Stimulated activated CD4-positive, alpha-beta T cell treated with anti-CD3 and anti-CD28 coated beads, Interleukin-15, amount 100 ng/mL, for 24 hours (primary cell): Measurements from ENCODE around the gene NFE2.
"Not testable (repeated sequence)": the region's sequence is repeated elsewhere in the genome, so short reads cannot be mapped to it uniquely, and the experiment has no call there.

ENCODE experiments used
- DNase-seq: peaks from one replicate; pipeline ENCODE4 v3.0.0-alpha.2; 2020

Gene NFE2

DNA sequence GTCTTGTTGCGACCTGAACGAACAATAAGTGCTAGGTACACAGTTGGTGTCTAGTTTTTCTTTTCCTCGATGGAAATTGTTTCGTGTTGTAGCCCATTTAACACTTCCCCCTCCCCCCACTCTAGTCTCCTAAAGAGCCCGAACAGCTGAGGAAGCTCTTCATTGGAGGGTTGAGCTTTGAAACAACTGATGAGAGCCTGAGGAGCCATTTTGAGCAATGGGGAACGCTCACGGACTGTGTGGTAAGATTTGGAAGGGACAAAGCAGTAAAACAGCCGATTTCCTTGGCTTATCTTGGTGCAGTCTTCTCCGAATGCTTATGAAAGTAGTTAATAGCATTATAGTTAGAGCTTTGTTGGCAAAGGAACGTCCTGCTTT, 19.6 kb downstream of the NFE2 start:
- DNase-seq: not testable (repeated sequence)

DNA sequence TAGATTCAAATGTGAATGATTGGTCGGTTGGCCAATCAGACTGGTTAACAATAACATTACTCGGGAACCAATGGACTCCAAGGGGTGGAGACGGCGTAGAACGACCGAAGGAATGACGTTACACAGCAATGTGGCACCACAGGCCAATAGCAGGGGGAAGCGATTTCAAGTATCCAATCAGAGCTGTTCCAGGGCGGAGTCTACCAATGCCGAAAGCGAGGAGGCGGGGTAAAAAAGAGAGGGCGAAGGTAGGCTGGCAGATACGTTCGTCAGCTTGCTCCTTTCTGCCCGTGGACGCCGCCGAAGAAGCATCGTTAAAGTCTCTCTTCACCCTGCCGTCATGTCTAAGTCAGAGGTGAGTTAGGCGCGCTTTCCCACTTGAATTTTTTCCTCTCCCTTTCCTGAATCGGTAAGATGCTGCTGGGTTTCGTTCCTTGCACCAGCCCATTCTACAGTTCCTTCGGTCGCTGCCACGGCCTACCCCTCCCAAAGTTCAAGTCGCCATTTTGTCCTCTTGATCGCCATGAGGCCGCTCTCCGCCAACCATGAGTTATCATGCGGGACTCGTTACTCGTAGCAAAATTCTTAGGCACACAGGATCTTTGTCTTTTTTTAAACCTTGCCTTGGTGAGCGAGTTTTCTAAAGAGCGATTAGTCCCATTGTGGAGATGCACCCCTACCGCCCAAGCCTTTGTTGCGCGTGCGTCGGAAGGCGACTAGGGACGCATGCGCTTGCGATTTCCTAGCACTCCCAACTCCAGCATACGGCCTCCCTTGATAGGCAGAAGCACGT, 20.2 kb downstream of the NFE2 start, which contains the start of gene HNRNPA1:
TSS of gene HNRNPA1 (plus strand) at position 259 of the 793 bp plus-strand sequence. CDS start at position 341, 82 bp downstream.
- peak; percentile 94 for DNase-seq

DNA sequence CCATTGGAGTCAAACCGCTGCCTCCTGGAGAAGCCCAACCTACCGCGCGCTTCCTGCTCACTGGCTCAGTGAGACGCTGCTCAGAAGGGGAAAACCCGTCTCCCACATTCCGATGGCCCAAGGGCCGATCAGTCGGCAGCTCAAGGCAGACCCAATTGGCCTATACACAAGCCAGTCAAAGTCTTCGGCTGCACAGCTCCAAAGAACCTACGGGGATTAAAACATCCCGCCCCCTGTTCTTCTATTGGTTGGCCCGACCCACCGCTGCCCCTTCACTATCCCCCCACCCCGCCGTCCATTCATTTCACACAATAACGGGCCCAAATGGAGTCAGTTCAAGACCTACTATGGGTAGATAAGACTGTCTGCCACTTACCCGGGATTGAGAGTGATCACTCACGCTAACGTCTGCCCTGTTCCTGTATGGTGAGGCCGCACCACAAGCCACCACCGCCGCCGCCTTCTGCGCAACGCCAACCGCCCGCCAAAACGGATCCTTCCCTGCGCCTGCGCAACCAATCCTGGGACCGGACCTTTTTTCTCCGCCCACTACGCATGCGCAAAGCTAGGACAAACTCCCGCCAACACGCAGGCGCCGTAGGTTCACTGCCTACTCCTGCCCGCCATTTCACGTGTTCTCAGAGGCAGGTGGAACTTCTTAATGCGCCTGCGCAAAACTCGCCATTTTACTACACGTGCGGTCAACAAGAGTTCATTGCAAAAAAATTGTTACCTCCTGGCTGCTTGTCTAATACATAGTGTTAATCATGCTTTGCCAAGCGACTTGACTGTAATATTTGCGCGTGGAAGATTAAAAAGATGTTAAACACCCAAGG, 21.0 kb downstream of the NFE2 start, which contains the start of gene CBX5:
TSS of gene CBX5 (minus strand) at position 491 of the 836 bp plus-strand sequence. CDS start 22,472 bp downstream, outside the sequence.
- DNase-seq: peak; percentile 99

DNA sequence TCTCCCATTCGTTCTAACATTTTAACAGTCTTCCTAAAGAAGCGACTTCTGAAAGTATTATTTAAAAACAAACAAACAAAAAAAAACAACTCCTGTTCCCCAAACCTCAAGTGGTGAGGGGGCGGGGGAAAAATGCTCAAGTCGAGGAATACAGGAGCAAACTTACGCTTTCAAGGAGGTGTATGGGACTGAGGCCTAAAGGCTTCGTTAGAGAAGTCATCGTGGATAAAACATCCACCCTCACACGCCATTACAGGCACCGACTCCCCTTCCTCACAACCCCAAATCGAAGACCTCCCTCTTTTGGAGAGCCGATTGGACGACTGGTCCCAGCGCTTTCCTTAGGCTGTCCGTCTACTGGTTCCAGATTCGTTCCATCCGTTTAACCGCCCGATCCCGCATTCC, 21.6 kb downstream of the NFE2 start:
- DNase-seq: no peak

DNA sequence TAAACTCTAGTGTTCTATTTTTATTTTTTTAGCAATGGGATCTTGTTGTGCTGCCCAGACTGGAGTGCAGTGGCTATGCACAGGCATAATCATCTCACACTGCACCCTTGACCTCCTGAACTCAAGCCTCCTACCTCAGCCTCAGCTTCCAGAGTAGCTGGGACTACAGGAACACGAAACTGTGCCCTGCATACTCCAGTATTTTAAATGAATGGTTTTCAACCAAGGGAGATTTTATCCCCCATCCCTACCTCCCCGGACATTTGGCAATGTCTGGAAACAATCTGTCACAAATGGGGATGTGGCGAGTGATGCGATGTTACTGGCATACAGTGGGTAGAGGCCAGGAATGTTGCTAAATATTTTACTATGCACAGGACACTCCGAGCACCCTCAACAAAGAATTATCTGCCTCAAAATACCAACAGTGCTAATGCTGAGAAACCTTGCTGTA, 23.0 kb downstream of the NFE2 start:
- DNase-seq: peak; percentile 23

DNA sequence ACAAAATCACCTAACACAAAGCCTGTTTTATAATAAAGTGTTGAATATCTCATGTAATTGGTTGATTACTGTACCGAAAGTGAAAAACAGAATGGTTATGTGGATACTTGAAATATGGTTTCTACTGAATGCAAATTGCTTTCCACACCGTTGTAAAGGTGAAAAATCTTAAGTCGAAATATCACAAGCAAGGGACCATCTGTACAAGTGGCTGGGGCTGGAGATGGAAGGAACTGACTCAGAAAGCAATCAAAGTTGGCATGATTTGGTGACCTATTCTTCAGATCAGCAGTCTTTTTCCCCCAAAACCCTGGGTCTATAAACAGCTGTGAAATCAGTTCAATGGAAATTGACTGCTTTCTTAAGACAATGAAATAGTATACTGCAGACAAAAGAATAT, 24.4 kb downstream of the NFE2 start:
- DNase-seq: no peak

DNA sequence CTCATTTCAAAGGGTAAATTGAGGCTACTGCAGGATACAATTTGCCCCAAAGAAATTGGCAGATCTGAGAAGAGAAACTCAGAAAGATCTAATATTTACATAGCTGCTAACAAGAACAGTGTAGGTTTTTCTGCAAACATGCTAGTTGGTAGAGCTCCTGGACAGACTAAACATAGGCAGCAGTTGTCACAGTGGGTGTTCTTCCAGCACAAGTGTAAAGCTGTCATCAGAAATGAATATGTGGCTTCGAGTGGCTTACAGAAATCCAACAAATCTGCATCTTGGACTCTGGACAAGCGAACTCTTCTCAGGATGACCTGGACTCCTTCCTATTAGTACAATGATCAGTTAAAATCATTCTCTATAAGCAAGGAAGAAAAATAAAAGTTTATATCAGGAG, 26.8 kb downstream of the NFE2 start:
- DNase-seq: no peak

DNA sequence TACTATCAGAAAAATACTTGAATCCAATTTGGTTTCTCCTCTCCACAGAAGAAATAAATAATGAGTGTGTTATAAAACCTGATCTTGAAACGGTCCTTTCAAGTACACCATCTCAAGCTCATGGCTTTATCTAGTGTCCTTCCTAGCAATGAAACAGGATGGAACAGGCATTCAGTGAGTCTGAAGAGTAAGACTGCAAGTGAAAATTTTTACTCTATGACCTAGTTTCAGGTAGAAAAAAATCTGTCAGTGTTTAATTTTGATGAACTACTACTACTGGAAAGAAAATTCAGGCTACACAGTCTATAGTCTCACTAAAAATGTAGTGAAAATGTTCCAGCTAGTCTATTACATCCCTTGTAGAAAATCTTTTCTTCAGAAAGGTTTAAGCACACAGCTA, 28.6 kb downstream of the NFE2 start:
- DNase-seq: no peak

DNA sequence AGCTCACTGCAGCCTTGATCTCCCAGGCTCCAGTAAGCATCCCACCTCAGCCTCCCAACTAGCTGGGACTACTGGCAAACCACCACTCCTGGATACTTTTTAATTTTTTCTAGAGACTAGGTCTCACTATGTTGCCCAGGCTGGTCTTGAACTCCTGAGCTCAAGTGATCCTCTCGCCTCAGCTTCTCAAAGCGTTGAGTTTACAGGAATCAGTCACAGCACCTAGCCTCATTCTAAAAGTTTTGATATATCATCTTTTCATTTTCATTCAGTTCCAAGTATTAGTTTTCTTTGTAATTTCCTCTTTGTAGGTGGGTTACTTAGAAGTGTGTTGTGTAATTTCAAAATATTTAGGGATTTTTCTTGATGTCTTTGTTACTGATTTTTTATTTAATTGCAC, 30.5 kb downstream of the NFE2 start:
- no peak for DNase-seq

DNA sequence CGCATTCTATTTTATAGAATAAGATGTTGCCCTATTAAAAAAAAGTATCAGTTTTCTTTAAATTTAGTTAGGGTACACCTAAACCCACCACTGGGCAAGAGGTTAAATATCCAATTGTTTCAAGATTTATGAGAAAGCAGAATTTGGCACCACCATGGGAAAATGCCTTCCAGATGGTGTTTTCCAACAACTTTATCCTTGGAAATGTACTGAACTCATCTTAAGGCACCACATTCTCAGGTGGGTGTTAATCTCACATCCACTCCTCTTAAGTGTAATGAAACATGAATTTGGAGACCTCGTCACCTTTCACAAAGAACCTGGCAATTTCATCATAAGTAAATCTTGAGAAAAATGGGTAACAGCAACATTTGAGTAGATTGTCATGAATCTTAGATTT, 34.0 kb downstream of the NFE2 start:
- no peak for DNase-seq

DNA sequence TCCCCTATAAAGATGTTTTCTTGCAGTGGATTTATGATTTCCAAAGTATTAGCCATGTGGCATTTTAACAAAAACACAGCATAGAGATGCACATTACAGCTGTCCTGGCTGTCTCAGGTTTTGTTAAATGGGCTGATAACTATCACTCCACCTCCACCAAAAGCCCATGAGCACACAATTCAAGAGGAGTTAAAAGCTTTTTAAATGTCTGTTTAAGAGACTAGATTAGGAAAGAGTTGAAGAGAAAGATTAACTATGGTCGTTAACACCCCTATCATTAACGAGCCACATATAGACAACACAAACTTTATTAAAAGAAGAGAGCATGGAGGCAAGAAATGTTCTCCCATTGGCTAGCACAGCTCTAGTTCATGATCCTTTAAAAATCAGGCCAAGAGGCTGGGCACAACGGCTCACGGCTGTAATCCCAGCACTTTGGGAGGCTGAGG, 35.4 kb downstream of the NFE2 start:
- no peak for DNase-seq

DNA sequence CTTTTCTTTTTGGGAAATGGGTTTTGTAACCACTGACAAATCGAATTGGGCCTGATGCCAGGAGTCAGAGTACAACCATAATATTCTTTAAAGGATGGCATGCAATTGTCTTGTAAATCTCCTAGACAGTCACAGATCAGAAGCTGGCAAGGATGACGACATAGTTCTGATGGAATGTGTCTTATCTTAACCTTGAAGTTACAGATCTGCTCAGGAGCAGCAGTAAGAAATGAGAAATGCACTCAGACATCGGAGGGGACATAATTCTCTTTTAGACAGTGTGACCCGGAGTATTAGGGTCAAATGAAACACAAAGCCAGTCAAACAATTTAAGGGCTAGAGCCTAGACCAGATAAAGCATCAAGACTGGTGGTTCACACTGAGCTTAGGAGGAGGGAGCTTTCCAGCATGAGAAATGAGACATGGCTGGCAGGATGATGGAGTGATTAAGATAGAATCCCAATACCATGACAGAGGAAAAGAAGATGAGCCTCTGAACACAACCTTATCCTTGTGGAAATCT, 38.4 kb downstream of the NFE2 start:
- no peak for DNase-seq

DNA sequence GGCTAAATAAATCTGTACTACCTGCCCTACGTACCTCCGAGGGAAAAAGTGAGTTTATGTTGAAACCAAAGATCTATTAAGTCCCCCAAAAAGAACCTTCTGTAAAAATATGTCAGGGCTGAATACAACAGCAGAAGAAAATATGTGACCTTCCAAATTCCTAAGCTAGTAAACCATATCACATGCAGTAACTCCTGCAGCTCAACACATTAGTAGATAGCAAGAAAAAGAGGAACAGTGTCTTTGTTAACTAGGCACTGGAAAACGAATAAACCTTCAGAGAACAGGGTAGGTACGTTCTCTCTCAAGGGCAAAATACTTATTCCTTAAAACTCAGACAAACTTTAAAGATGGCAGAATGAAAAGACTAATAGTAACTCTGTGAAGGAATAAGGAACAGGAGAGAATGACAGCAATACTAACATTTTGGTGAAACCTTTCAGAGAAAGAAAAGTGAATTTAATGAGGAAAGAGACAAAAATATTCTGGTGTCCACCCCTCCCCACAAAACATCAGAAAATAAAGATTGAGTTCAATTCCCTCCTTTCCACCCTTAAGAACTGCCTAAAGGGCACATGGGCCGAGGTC, 38.9 kb downstream of the NFE2 start:
- DNase-seq: no peak

DNA sequence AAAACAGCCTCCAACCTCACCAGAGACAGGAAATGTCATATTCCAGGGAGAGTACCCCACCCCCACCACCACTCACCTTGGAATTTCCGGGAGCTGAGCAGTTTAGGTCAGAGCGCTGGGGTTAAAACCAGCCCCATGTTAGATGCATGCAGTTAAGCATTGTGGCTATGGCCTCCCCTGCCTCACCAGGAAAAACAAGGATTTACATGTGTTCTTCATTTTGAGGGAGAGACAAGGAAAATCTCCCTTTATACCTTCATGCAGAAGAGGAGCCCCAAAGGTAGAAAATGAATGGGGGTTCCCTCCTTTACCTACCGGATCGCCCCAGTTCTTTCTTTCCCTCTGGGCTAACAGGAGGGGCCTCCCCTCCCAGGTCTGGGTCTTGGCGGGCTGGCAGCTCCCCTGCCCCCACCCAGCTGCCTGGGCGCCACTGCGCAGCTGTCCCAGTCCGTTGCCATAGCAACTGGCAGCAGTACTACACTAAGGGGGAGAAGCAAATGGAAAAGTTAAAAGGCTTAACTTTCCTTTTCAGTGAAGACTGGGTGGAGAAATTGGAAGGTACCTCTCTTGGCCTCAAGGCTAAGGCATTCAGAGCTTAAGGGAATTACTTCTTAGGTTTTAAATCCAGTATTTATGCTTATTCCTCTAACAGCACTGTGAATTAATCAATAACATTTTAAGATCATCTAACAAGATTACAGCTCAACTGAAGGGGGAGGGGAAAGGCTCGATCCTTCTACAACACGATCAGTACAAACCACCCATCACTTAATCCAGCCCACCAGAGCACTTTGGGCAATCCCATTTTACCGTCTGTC, 41.4 kb downstream of the NFE2 start:
- peak; percentile 61 for DNase-seq

DNA sequence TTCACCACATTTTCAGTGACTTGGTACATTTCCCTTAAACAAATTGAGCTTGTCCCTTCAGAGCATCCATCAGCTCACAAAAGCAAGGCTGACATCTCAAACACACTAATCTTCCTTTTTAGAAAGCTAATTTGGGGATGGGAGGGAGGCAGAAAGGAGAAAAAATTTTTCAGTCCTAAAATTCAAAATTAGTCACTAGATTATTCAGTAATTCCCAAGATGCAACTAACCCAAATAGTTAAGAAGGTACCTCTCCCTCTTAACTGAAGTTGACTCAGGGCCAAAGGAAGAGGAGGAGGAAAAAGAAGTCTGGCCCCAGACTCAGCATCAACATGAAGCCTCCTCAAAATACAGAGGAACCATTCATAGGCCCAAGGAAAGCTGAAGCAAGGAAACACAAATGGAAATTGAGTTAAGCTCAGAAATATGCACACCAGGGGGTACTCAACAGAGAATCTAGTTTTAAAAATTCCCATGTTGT, 42.6 kb downstream of the NFE2 start:
- DNase-seq: no peak

DNA sequence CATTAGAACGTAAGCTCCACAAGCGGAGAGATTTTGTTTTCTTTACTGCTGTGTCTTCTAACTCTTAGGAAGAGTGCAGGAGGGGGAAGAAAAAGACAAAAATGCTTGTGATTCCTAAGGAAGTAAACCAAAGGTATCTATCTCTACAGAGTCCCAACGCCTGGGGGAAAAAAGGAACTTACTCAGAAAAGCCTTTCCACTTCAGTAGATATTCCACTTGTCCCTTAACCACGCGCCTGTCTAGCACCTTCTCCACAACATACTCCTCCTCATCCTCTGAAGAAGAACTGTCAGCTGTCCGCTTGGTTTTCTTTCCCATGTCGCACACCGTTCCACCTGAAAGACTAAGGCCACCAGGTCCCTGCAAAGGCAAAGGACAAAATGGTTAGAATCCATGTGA, 43.5 kb downstream of the NFE2 start:
- DNase-seq: no peak

DNA sequence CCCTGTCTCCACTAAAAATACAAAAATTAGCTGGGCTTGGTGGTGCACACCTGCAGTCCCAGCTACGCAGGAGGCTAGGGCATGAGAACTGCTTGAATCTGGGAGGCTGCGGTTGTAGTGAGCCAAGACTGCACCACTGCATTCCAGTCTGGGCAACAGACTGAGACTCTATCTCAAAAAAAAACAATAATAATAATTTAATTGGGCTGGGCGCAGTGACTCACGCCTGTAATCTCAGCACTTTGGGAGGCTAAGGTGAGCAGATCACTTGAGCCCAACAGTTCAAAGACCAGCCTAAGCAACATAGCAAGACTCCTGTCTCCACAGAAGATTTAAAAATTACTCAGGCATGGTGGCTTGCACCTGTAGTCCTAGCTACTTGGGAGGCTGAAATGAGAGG, 47.6 kb downstream of the NFE2 start:
- no peak for DNase-seq

DNA sequence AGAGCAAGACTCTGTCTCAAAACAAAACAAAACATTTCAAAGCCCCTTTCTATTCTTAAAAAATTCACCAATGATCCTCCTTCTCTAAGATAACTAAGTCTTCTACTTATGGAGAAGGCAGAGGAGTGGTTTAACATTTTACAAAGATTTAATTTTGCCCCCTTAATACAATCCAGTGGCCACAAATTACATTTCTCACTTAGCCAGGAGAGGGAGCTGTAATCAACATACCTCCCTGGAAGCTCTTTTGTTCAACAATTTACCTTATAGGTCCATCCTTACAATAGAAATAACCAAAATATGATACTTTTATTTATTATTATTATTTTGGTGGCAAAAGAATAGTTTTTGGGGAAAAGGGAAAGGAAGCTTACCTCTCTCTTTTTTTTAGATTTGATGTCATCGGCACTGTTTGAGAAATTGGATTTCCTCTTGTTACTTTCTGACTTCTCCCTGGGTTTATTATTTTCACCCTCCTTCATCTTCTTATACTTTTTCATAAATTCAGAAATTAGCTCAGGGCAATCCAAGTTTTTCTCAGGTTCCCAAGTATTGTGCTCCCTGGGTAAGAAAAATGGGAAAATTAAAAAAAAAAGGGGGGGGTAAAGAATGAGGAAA, 49.0 kb downstream of the NFE2 start:
- DNase-seq: no peak

DNA sequence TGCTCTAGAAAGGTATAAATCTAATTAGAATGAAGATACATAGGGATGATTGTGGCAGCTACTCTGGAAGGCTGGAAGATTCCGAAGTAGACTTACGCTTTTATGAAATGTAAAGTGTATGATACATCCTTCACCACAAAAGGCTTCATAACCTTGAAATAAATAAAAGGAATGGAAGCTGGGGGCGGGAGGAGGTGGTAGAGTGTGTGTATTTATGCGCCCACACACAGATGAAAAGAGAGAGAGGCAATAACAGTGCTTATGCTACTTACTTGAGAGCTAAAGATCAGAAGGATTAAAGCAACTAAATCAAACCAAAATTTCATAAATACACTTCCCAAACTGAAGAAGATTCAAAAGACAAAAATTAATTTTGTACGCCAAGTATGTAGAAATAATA, 51.3 kb downstream of the NFE2 start:
- DNase-seq: no peak

DNA sequence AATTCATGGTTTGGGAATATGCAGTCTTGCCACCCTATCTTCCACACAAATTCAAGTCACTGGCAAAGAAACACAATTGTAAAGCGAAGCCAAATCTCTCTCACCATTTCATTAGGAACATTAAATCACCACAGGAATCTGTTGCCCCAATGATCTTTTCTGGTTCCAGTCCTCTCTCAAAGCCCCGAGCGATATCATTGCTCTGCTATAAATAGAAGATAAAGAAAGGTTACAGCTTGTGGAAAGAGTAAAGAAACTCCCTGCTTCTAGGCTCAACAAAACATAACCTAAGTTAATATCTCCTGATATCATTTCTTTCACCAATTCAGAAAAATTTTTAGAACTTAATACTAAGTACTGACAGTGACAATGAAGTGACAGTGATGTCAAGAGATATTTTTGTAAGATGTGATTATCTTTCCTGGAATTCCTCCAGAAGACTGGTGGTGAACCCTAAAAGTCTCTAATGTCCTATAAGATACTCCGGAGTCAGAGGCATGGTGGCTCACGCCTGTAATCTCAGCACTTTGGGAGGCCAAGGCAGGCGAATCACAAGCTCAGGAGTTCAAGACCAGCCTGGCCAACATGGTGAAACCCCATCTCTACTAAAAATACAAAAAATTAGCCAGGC, 54.7 kb downstream of the NFE2 start:
- no peak for DNase-seq
